HG03354 (cell line): ENCODE measurements around the gene PTPRG.

Source experiments
- ATAC-seq: cut with Tn5 transposase; IDR thresholded peaks from one replicate; pipeline ENCODE4 v1.9.1; 2021; ENCODE audit warnings: mild to moderate bottlenecking; ENCODE audit not compliant: unreplicated experiment, poor library complexity, severe bottlenecking

PTPRG gene

DNA sequence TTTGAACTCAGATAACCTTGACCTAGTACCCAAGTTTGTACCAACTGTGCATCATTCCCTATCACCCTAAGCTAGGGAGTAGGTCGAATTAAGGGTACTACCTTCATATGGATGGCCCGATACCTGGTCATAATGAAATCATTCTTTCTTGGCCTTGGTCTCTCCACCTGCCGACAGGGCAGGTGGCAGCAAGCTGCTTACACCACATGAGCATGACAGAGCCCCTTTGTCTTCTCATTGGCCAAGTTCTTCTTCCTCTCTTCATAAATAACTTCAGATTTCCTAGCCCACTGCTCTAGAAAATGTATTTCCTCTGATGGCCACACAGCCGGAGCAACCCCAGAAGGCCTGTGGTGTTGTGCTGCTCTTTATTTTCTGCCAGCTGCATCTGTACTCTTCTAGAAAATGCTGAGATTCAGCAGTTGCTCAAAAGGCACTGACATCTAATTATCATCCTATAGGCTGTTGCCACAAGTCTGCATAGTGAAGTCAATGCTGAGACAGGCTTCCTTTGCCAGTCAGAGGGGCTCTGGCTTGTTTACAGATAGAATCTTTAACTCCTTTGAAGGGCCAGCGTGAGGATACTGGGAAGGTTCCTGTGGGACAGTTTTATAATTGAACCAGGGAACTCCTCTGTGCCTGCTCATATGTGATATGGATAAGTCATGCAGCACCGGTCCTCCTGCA is 304.2 kb downstream of the PTPRG start:
- ATAC-seq: no peak

DNA sequence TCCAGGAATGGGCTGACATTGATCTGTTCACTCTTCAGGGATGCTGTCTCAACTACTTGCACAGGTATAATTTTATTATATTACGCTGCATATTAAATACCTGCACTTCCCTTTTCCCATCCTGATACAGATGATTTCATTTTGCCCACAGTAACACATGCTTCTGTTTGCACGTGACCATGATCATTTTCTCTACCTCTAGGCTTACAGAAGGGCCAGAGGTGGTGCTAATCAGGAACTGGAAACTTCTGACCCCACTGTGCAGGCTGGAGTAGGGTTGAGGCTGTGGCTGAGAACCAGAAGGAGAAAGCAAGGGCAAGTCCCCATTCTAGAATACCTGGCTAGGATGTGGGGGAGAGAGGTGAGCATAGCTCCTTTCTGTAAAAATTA is 304.8 kb downstream of the PTPRG start:
- ATAC-seq: no peak

DNA sequence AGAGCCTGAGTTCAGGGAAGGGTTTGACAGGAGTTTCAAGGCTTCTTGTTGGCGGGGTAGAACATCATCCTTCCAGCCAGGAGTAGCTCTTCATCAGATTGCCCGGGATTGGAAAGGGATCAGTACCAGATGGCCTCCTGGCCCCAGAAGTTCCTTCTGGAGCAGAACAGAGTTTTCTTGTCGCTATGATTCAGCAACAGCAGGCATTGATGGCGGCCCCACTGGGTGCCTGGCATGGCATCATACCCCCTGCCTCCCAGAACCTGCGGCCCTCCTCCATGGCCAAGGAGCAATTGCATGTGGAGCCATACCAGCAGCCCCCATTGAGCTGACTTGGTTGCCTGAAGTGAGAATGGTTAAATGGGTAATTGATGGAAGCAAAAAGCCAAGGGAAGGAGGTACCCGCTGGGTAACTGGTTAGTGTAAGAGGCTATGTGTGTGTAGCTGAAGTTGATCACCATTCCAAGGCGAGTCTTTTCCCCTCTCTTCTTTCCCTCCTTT is 305.6 kb downstream of the PTPRG start:
- no peak for ATAC-seq

DNA sequence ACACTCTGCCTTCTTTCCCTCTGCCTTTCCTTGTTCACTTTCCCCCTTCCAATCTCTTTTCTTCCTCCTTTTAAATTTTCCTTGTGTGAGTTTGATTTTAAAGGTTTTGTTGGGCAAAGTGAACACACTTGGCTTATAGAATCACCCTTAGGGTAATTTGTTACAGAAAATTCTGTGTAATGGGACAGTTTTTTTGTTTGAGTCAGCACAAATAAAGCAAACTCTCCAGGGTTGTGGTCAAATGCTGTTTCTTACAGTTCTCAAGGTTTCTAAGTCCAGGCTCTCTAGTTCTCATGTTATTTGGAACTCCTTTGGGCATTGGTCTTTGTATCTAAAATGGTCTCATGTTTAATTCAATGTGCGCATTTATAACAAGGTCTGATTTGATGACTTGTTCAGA is 307.1 kb downstream of the PTPRG start:
- no peak for ATAC-seq

DNA sequence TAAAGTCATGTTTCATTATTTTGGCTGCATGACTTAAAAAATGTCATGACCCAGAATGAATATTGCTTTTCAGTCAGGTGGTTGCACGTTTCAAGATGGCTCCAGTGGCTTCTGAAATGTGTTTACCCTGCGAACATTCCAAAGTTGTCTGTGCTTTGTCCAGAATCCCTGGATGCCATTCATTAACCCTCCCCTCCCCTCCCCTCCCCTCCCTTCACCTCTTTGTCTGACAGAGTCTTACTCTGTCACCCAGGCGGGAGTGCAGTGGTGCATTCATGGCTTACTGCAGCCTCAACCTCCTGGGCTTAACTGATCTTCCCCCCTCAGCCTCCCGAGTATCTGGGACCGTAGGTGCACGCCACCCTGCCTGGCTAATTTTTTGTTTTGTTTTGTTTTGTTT is 308.0 kb downstream of the PTPRG start:
- no peak for ATAC-seq

DNA sequence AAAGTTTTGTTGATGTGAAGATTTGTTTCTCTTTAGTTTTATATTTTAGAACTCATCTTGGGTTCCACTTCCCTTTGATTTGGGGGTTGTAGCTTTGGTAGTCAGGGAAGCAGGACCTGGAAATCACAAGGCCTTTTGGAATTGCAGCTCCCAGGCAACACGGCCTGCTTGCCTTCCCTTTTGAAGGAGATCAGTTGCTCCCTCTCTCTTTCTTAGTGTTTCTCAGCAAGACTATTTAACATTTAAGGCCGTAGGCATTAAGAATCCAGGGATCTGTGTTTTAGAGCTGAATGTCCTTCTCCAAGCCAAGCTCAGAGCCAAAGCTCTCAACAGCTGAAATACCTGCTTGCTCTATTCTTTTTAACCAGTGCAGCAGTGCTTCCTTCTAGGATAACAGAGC is 310.3 kb downstream of the PTPRG start:
- no peak for ATAC-seq

DNA sequence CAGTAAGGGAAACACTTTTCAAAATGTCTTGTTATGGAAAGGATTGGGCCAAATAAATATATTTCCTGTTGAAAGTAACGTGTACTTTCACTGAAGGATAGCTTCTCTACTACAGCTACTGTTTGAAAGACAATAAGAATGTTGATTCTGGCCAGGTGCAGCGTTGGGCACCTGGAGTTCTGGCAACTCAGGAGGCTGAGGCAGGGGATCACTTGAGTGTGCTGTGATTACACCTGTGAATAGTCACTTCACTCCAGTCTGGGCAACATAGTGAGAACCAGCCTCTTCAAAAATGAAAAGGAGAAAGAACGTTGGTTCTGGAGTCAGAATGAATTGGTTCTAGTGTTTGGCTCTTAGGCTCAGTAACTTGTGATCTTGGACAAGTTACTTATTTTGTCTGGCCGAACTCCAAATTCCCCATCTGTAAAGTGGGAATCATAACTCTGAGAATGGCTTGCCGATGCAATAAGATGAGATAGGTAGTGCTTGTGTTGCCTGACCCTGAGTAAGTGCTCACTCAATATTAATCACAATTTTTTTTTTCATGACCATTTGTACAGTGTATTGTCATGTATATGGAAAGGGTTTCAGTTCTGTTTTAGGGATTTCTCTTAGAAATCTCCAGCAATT is 310.8 kb downstream of the PTPRG start:
- ATAC-seq: no peak

DNA sequence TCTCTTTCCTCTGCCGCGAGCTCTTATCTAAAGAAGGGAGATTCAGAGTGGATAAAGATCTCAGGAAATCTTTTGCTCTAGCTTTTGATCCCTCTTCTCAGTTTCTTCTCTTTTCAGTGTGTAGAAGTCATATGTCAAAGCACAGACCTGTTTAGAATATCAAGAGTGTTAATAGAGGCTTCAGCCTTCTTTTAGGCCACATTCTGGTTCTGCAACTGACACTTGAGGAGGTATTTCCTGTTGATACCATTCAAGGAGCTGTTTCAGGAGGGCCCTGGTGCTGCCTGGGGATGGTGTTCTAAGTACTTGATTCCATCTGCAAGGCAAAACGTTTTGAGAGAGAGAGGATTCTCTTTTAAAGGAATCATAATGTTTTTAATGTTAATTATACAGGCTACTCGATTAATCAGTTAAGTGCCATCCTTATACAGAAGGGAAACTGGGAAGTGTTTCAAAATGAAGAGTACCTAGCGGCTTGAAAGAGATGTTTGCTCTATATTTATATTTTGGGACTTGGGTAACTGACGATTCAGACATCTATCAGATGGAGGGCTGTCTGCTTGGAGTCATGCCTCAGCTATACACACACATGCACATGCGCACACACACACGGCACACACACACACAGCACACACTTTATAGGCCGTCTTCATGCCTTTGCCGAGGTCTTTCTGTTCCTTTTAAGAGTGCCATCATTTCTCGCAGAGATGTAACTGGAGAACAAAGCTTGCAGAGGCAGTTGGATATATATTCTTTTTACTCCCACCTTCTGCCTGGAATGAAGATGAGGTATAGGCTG is 313.9 kb downstream of the PTPRG start:
- ATAC-seq: no peak

DNA sequence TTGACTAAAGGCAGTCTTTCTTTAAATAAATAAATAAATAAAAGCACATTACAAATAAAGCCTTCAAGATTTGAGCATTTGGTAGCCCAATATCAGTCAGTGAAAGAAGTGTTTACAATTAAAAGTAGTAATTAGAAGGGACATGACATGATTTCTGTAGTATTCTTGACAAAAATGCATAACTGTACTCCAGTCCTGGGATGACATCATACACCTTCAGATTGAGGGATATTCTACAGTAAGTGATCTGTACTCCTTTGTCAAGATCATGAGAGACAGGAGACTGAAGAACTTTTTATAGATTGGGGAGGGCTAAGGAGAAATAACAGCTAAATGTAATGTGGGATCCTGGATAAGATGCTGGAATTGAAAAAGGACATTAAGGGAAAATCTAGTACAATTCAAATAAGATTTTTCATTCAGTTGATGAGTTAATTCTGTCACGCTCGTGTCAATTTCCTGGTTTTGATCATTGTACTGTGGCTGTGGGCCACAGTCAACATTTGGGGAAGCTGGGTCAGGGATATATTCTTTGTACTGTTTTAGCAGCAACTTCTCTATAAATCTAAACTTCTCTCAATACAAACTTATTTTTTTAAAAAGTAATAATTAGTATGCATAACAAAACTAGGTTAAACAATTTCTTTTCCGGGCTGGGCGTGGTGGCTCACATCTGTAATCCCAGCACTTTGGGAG is 314.8 kb downstream of the PTPRG start:
- no peak for ATAC-seq

DNA sequence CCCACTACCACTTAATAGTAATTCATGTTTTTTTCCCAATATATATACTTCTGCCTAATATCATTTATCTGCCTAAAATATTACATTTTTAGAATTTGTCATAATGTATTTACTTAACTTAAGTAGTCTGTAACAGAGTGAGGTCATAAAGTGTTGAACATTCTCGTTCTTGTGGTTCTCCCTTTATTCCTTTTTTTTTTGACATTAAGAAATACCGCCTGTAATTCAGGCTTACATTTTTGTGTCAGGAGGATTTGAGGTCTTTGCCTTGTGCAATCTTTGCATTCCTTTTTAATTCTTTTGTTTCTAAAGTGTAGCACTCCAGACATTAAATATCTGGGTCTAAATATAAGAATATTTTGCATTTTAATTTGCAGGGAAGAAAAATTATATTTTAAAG is 315.4 kb downstream of the PTPRG start:
- ATAC-seq: no peak

DNA sequence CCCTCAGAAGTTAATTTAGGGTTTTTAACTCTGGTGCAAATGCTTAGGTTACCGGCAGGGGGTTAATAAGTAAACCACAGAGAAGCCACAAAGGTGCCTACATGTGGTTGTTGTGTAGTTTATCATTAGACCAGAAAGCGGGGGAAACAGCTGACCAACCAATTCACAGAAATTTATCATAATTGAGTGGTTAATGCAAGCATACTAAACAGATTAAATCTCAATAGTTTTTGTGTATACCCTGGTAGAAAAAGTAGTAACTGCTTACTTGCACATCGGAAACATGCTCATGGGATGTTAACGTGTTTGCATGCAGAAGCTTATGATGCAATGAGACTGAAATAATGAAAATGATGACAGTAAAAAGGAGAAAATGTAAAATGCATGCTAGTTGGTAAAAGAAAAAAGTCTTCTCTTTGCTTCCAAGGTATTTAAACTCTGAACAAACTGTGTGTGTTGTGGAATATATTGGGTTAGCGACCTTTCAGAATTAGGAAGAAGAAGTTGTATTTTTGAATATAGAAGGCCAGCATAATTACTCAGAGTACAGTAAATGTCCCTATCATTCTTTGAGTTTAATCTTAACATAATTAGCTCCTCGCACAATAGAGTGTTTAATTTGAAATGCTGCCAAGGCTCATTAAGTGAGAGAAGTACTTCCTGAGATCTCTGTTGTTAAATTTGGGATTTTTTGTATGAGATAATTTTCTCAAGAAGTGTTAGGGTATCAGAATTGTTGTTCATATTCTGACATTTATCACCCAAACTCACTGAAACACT is 316.2 kb downstream of the PTPRG start:
- peak; percentile 99 for ATAC-seq

DNA sequence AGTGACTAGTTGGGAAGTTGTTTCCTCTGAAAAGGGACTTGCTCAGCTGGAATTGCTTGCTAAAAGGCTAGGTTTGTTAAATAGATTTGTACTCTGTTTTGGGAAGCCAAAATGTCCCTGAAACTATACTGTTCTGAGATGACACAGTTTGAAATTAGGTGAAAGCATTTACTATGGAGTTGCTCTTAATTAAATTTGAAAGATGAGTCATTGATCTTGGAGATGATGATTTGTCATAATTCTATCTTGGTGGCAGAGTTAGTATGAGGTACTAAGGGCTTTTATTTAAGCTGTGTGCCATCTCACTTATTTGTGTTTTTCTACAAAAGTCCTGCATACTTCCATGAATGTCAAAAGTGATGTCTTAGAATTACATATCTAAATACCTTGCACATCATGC is 320.9 kb downstream of the PTPRG start:
- no peak for ATAC-seq

DNA sequence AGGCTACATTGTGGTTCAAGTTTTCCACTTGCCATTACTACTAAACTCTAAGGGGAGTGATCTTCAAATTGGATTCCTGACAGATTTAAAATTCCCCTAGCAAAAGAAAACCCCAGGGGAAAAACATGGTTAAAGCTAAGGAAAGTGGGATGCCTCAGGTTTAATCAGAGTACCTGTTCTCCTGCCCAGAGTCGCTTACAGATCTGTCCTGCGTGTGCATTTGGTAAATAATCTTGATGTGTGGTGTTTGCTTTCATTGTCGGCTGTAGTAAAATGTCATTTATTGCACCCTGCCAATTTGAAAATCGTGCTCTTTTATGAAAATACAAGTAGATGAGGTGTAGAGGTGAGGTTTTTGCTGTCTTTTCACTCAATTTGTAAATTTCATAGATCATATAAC is 323.4 kb downstream of the PTPRG start:
- no peak for ATAC-seq

DNA sequence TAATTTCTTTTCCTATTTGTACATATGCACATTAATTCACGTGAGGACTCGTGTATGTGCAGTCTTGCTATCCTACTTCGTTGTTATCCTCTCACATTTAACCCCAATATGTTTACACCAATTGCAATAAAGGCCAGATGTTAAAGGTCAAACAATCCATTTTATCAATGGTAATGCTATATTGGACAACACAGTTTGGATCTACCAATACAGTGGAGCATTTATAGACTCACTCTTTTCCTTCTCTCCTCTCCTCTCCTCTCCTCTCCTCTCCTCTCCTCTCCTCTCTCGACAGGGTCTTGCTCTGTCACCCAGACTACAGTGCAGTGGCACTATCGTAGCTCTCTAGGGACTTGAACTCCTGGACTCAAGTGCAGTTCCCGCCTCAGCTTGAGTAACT is 324.0 kb downstream of the PTPRG start:
- ATAC-seq: no peak

DNA sequence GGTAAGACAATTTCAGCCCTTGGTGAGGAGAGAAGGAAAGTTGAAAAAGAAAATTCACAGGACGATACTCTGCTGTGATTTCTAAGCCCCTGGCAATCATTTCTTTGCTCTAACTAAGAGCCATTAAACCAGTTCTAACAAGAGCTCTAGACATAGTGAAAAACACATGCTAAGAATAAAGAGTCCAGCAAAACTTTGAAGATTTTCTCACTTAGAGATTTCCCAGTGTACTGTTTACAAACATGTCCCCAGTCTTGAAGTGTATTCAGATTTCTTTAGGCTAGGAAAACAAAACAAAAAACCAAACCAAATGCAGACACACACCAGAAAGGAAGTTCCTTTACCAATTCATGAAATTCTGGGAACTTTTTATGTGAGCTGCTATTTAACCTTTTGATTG is 325.8 kb downstream of the PTPRG start:
- ATAC-seq: no peak

DNA sequence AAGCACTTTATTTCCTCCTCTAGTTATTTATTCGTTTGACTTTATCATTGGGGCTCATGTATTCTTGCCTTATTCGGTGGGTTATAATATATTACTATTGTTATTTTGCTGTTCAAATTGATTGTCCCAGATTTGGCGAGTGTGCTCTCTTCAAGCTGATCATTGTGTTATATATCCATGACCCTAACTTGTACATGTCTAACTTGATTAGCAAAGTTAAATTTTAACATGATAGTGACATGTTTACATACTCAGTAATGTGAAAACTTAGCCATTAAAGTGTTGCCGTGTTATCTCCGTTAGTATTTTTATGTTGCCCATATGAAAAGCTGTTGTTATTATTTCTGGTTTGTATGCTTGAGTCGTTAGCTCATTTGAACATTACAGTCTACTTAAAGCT is 327.9 kb downstream of the PTPRG start:
- no peak for ATAC-seq

DNA sequence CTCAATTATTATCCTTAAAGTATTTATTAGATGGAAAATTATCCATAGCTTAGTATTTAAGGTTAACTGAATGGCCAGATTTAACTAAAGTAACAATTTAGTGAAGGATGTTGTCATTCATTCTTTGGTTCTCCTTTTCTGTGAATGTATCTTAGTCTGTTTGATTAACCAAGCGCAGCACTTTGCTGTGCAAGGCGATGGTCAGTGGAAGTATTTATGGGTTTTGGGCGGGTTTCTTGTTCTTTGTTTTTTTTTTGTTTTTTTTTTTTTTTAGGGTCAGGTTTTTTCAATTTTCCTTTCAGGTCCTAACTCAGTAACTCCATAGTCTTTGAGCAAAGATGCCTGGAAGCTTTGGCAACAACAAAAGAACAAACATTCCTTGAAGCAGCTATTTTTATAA is 328.8 kb downstream of the PTPRG start:
- no peak for ATAC-seq

DNA sequence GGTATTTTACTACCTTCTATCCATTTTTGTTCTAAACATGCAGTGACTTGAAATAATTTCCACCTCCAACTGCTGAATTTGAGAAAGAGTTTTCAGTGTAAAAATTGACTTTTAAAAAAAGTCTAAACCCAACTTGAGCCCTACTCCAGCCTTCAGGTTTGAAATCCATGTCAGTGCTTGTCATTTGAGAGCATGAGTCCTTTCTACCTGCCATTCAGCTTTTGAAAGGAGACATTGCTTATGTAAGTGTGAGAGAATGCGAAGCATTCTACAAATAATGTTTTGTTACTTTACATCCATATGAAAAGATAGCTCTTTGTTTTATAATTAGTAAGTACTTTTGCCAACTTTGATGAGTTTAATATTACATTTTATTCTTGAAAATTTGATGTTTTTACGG is 329.2 kb downstream of the PTPRG start:
- ATAC-seq: no peak

DNA sequence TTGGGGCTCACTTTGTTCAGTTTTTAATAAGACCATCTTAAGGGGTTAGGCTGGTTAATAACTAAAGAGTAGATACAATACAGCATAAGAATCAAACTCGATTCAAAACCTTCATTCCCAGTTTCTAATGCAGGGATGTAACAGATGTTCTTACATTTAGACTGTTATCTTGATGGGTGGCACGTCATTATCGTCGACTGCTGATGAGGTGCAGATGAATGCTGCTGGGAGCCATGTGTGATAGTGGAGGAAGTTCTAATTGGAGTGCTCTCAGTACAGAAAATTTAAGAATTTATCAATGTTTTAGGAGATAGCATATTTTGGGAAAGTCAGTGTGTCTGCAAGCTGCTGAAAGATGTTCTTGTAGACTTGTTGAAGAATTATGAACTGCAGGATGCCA is 331.5 kb downstream of the PTPRG start:
- ATAC-seq: no peak
